CD4-positive, alpha-beta T cell treated with Interleukin-17A for 1 hour (primary cell): Measurements from ENCODE around the gene TMEM235.

Experiments
- DNase-seq: peaks from one replicate; pipeline ENCODE4 v3.0.0-alpha.2; 2020

The TMEM235 gene

GRCh38 chr17:78230996-78231935 lies at the start of gene TMEM235:
Gene TMEM235 (plus strand): TSS chr17:78231631. CDS start chr17:78232024, 393 bp downstream.
- DNase-seq, result no peak

DNA sequence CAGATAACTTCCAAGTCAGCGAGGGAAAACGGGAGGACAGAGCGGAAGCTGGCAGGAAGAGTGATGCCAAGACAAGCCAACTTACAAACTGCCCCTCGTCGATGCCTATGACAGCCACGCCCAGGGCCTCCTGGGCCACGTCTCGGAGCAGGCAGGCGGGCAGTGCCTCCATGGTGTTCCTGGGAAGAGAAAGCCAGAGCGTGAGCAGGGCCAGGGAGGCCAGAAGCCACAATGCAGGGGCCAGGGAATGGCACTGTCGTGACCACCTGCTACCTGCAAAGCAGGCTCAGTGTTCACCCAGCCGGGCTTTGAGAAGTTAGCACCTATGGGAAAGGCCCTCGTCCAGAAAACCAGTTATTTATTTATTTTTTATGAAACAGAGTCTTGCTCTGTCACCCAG lies 48.9 kb upstream of the TMEM235 start:
- no peak for DNase-seq

DNA sequence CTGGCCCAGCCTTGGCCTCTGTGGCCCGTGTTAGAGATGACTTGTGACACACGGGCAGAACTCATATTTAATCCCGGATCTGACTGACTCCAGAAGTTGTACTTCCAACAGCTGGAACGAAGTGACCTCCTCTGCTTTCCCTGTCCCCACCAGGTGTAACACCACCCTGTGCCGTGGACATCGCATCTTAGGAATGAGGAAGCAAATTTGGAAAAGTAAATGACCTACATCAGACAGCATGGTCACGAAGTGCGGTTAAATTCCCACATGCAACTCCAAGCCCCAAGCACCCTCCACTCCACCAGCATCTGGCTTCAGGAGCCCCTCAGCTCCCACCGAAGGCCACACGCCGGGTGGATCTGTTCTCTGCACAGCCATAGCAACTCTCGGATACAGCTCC lies 47.5 kb upstream of the TMEM235 start:
- DNase-seq, result no peak

GRCh38 chr17:78184351-78184750 lies 47.1 kb upstream of the TMEM235 start:
- DNase-seq, result no peak

DNA sequence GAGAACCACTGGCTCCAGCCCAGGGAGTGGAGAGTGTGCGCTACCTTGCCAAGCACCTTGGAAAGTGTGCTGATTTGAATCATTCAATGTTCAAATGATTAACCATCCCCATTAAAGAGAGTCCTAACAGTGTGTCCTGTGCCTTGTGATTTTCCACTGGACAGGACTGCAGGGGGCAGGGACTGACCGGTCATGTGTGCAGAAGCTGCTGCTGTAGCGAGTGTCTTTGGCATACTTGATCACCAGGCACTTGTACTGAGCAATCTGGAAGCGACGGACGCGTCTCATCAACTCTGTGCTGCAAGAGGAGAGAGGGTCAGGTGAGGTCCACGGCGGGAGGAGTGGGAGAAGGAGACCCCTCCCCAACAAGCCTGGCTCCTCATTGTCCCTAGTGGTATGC lies 46.6 kb upstream of the TMEM235 start:
- no peak for DNase-seq

DNA sequence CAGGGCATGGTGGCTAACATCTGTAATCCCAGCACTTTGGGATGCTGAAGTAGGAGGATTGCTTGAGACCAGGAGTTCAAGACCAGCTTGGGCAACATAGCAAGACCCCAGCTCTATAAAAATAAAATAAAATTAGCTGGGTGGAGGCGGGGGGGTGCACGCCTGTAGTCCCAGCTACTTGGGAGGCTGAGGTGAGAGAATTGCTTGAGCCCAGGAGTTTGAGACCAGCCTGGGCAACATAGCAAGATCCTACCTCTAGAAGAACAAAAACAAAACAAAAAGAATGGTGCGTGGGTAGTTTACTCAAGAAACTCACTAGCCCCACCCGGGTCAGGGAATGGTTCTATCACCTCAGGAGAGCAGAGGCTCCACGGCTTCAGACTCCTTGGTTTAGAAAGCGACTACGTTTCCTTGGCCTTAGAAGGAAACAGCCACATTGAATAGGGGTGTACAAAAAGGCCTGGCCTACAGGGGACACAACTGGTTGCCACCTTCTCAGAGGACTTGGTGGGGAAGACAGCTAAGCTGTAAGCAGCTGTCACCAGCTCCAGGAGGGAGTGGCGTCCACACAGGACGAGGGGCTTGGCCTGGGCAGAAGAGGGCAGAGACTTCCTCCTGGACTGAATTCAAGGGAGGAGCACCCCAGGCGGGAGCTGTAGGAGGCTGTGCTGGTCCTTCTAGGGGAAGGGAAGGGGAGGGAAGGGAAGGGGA lies 45.3 kb upstream of the TMEM235 start:
- DNase-seq, result no peak

DNA sequence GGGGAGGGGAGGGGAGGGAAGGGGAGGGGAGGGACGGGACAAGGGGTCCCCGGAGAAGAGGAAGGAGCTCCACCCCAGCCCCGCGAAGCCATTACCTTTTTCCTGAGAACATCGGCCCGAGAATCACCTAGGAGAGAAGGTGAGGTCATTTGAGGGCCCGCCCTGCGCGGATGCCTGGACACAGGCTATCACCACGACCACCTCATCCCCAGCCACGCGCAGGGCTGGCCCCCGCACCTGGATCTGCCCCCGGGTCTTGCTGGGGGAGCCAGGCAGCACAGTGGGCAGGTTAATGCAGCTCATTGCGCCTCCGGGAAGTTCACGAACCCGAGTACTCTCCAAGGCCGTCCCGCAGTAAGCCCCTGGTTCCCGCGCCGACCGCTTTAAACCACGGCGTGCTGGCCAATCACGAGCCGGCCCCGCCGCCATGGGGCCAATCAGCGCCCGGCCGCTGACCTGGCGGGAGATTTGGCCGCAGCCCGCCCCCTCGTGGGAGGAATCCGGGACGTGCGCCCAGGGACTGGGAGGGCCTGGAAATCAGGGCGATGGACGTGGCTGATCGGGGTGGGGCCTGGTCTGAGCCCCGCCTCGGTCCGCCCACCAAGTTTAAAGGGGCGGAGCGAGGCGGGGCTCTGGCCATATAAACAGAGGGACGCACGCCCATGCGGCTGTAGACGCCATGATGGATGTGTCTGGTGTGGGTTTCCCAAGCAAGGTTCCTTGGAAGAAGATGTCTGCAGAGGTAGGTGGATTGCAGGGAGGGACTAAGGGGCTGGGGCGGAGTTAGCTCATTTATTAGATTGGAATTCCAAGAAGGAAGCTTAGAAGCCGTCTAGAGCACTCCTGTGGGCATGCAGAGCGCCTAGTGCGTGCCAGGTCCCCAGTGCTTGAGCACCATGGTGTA lies 44.5 kb upstream of the TMEM235 start, which contains the start of the genes AFMID and TK1:
Gene AFMID (plus strand): TSS at position 671 of the 904 bp plus-strand sequence. CDS start 9 bp downstream, at position 680.
Gene TK1 (minus strand): TSS at position 361 of the 904 bp plus-strand sequence. CDS start 58 bp downstream, at position 303.
- DNase-seq, result peak; percentile 89

GRCh38 chr17:78196716-78197115 lies 34.7 kb upstream of the TMEM235 start:
- DNase-seq, result no peak

- DNase-seq, result no peak
Observed at GRCh38 chr17:78197147-78197832, 34.1 kb upstream of the TMEM235 start.

- DNase-seq, result no peak
Observed at GRCh38 chr17:78200451-78200850, 31.0 kb upstream of the TMEM235 start.

- no peak for DNase-seq
Observed at GRCh38 chr17:78202666-78203065, 28.8 kb upstream of the TMEM235 start.

DNA sequence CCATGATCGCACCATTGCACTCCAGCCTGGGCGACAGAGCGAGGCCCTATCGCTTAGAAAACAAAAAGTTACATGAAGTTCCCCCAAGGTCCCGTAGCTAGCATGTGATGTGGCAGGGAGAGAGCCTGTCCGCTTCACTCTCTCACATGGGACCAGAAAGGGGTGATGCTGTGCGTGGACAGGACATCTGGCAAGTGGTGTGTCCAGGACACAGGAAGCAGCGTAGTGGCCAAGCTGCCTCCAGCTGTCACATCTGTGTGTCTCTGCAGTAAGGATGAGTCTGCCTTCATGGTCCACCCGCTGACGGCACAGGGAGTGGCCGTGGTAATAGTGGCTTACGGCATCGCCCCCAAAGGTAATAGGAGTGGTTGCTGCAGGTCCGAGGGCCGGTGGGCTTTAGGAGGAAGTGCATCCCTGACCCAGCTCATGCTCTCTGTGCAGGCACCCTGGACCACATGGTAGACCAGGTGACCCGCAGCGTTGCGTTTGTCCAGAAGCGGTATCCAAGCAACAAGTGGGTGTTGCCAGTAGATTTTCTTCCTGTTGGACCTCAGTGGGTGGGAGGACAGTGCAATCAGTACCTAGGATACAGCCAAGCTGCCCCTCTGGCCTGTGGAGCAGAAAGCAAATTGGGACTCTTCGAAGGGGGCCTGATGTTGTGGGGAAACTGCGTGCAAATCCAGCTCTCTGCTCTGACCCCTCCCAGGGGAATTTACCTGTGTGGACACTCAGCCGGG lies 26.9 kb upstream of the TMEM235 start:
- no peak for DNase-seq

DNA sequence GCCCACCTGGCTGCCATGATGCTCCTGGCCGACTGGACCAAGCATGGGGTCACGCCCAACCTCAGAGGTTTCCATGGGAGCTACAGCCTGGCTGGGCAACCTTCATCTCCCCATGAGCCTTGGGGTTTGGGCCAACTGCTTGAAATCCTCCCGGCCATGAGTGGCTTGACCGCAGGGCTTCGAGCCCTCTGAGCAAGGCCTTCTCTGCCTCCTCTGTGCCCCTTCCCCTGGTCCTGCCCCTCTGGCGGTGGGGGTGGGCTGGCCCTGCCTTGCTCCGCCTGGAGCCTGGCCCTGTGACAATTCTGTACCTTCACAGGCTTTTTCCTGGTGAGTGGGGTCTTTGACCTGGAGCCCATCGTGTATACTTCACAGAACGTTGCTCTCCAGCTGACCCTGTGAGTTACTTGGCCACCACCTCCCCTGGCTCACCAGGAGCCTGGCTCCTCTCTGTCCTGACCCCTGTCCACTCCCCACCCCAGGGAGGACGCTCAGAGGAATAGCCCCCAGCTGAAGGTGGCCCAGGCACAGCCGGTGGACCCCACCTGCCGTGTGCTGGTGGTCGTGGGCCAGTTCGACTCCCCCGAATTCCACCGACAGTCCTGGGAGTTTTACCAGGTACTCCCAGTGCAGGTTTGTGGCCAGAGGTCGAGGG lies 26.2 kb upstream of the TMEM235 start:
- no peak for DNase-seq

- DNase-seq, result no peak
Observed at GRCh38 chr17:78206298-78206697, 25.1 kb upstream of the TMEM235 start.

- no peak for DNase-seq
Observed at GRCh38 chr17:78208486-78208885, 22.9 kb upstream of the TMEM235 start.

- DNase-seq, result no peak
Observed at GRCh38 chr17:78210111-78210510, 21.3 kb upstream of the TMEM235 start.

DNA sequence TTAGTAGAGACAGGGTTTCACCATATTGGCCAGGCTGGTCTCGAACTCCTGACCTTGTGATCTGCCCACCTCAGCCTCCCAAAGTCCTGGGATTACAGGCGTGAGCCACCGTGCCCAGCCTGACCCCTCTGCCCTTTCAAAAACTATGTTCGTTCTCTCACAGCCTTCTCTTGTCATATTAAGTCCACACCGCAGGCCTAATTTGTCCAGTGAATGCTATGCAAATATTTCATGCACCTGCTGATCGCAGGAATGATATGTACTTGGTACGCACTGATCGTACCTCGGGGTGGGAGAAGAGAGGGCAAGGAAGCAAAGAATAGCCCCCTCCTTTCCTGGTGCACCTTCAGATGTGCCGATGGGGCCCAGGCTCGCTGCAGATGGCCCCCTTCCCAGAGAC lies 20.4 kb upstream of the TMEM235 start:
- no peak for DNase-seq

DNA sequence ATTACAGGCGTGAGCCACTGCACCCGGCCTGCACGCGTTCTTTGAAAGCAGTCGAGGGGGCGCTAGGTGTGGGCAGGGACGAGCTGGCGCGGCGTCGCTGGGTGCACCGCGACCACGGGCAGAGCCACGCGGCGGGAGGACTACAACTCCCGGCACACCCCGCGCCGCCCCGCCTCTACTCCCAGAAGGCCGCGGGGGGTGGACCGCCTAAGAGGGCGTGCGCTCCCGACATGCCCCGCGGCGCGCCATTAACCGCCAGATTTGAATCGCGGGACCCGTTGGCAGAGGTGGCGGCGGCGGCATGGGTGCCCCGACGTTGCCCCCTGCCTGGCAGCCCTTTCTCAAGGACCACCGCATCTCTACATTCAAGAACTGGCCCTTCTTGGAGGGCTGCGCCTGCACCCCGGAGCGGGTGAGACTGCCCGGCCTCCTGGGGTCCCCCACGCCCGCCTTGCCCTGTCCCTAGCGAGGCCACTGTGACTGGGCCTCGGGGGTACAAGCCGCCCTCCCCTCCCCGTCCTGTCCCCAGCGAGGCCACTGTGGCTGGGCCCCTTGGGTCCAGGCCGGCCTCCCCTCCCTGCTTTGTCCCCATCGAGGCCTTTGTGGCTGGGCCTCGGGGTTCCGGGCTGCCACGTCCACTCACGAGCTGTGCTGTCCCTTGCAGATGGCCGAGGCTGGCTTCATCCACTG lies 17.3 kb upstream of the TMEM235 start, which contains the start of gene BIRC5:
Gene BIRC5 (plus strand): TSS at position 238 of the 690 bp plus-strand sequence. CDS start 64 bp downstream, at position 302.
- peak; percentile 88 for DNase-seq

DNA sequence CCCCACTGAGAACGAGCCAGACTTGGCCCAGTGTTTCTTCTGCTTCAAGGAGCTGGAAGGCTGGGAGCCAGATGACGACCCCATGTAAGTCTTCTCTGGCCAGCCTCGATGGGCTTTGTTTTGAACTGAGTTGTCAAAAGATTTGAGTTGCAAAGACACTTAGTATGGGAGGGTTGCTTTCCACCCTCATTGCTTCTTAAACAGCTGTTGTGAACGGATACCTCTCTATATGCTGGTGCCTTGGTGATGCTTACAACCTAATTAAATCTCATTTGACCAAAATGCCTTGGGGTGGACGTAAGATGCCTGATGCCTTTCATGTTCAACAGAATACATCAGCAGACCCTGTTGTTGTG lies 16.7 kb upstream of the TMEM235 start:
- DNase-seq, result no peak
